Iris pigment epithelial cell (primary cell): ENCODE data around the gene PDE5A.
"Not testable (repeated sequence)": the region's sequence is repeated elsewhere in the genome, so short reads cannot be mapped to it uniquely, and the experiment has no call there.

Experiments used
- DNase-seq: peaks from one replicate; pipeline ENCODE4 v3.0.0-alpha.2; 2011; ENCODE audit warnings: low read depth

PDE5A gene

GRCh38 chr4:119471259-119471658, 157.3 kb downstream of the PDE5A start:
- DNase-seq: no peak

DNA sequence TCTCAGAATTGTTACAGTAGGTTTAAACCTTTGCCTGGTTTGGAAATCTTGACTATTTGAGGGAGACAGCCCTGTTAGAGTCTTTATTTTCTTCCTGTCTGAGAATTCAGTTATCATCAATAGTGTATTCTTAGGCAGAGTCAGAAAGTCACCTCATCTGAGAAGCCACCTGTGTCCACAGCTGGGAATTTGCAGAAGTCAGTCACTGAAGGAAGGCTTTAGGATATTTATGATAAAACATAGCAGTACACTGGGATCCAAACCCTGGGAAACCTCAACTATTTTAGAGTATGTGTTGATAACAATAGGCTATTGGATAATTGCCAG, 157.9 kb downstream of the PDE5A start:
- not testable (repeated sequence) for DNase-seq

DNA sequence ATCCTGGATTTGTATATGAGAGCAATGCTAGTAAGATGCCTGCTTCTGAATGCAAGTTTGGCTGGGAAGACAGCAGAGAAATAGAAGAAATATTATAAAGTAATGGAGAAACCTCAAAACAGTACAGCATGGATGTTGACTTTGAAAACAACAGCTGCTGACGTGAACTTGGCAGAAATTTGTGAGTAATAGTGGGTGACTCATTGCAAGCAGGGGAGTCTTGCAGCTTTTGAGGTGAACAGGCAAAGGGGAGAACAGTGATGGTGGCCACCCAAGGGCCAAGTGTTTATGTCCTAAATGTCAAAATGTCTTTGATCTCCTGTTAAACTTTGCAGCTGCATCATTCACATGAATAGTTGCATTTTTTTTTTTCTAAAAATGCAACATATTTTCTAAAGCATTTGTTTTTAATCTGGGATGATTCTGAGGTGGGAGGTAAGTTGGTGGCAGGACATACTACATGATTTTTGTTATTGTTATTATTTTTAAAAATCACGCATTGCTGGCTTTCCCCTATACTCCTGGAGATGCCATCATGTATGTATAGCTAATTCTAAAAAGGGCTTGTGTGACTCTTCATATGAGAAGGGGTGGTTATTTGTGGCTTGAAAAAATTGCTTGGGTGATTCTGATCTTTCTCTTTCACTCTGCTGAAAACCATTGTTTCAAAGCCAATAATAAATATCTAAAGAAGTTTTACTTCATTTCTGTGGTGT, 158.4 kb downstream of the PDE5A start:
- DNase-seq: peak; percentile 81

DNA sequence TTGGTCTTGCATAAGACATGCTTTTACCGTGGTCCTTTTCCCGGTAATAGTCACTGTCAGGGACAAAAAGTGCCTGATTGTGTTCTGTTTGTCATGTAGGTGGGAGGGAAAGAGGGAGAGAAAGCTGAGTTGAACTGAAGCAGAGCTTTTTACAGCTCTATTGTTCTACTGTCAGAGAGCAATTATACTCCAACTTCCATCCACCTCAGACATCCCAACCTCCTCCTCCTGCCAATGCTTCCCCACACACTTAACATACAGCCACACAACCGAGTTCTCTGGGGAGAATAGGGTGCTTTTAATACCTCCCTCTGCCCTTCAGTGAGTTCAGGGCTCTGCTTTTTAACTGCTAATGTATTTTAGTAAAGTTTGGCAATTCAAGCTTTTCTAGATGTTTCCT, 159.6 kb downstream of the PDE5A start:
- not testable (repeated sequence) for DNase-seq

DNA sequence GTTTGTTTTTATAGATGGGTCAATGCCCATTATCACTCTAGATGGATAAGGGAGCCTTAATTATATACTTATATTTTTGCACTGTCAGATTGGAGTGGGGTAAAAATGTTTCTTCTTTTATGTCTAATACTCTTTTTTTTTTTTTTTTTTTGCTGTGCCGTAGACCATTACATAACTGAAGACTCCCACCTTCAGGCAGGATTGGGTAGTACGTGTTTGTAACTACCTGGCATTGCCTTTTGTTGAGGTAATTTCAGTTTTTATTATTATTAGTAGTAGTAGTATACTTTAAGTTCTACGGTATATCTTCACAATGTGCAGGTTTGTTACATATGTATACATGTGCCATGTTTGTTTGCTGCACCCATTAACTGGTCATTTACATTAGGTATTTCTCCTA, 165.9 kb downstream of the PDE5A start:
- peak; percentile 18 for DNase-seq

DNA sequence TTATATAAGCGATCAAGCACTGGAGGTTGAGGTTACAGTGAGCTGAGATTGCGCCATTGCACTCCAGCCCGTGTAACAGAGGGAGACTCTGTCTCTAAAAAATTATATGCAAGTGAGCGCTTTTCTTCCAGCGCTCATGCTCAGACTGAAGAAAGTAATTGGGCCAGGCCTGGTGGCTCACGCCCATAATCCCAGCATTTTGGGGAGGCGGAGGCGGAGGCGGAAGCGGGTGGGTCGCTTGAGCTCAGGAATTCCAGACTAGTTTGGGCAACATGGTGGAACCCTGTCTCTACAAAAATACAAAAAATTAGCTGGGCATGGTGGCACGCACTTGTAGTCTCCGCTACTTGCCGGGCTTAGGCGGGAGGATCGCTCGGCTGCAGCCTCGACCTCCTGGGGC, 172.9 kb downstream of the PDE5A start:
- DNase-seq: peak; percentile 22

- peak; percentile 96 for DNase-seq
Measured at GRCh38 chr4:119454491-119455270, 173.9 kb downstream of the PDE5A start.

- DNase-seq: not testable (repeated sequence)
Measured at GRCh38 chr4:119454151-119454490, 174.5 kb downstream of the PDE5A start.

DNA sequence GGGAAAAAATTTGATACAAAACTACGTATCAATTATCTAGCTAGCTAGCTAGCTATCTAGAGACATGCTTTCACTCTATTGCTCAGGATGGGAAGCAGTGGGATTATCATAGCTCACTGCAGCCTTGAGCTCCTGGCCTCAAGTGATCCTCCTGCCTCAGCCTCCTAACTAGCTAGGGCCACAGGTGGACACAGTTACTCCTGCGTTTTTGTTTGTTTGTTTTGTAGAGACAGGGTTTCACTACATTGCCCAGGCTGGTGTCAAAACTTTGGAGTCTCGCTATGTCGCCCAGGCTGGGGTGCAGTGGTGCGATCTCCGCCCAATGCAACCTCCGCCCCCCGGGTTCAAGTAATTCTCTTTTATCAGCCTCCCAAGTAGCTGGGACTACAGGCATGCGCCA, 175.3 kb downstream of the PDE5A start:
- DNase-seq: not testable (repeated sequence)

DNA sequence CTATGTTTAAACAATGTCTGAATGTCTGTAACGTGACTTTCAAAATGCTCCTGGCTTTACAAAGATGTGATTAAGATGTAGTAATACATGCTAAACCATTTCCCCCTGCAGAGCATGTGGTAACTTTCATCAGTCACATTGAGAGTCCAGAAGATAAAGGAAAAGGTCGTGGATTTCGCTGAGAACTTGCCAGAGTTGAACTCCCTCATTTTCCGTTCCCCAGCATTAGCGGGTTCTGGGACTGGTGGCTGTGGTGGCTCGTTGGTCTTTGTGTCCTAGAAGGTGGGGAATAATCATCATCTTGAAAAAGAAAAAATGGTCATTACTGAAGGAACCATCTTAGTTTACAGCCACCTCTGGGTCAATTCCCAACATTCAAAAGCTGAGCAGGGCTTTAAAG, 178.8 kb downstream of the PDE5A start:
- DNase-seq: not testable (repeated sequence)
